Fibroblast of mammary gland (primary cell): Measurements from ENCODE around the gene DUSP8.

Experiments used
- DNase-seq: peaks from one replicate; pipeline ENCODE4 v3.0.0-alpha.2; 2010; ENCODE audit warnings: low read depth
- H3K4me3 ChIP-seq: 2 replicates; pipeline ENCODE4 v1.5.1; 2011; ENCODE audit warnings: low read depth, mild to moderate bottlenecking, low read length, moderate library complexity; ENCODE audit not compliant: control insufficient read depth
- CTCF ChIP-seq: conservative IDR thresholded peaks from 2 replicates; pipeline ENCODE4 v1.5.1; 2011; ENCODE audit warnings: low read depth, low read length, inconsistent platforms; ENCODE audit not compliant: control insufficient read depth, insufficient read depth

Gene DUSP8

DNA sequence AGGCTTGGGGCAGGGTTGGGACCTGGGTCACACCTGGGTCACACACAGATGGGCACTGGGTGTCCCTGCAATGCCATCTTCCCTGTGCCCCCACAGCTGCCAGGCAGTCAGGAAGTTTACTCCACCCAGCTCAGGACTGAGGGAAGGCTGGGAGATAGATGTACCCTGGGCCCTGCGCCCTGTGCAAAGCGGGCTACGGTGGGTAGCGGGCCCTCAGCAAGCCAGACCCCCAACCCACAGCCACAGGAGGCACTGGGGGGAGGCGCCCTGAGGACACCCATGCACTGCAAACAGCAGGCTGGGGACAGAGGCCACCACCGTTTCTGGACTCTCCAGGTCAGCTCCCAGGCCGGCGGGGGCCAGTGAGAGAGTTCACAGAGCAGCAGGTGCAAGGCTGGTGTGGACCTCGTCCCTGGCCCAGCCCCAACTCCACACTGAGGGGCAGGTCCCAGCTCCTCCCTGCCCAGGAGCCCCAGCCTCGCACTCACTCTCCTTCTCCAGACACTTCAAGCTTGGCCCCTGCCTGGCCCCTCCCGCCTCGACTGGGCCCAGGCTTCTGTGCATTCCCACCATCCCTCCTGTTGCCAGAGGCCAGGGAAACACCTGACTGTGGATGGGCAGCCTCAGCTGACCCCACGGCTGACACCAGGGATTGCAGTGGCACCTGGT is 4.9 kb downstream of the DUSP8 start:
- DNase-seq = no peak
- no peak for TF ChIP-seq CTCF
- no peak overlapping the region for H3K4me3 ChIP-seq

GRCh38 chr11:1566381-1567051 is 5.6 kb downstream of the DUSP8 start:
- no peak for TF ChIP-seq CTCF
- no peak overlapping the region for H3K4me3 ChIP-seq
- DNase-seq = no peak

- H3K4me3 ChIP-seq = no peak overlapping the region
- no peak for TF ChIP-seq CTCF
- DNase-seq = no peak
These were observed 6.2 kb downstream of the DUSP8 start for GRCh38 chr11:1565904-1566247.

- no peak overlapping the region for H3K4me3 ChIP-seq
- TF ChIP-seq CTCF = no peak
- DNase-seq = no peak
These were observed 6.7 kb downstream of the DUSP8 start for GRCh38 chr11:1565173-1565903.

DNA sequence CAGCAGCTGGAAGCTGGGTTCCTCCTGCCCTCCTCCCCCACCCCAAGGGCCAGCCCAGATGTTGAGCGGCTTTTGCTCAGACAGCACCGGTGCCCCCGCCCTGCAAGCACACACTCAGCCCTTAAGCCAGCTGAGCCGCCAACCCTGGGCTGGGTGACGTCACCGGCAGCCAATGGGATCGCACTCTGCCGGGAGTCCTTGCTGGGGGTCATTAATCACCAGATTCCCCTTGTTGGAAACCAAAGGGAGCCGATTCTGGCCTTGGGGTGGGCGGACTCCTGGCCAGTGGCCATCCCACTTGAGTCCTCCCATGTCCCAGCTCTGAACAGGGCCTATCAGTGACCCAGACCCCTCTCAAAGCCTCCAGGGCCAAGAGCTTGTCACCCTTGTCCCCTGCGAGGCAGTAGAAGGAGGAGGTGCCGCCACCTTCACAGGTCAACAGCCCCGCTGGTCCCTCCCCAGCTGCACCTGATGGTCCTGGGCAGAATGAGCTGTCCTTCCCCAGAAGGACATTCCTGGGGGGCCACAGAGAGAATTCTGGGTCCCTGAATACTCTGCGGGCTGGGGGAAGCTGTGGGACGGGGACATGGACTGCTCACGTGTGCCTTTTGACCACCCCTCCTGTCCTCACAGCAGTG is 7.4 kb downstream of the DUSP8 start:
- peak; percentile 80 for DNase-seq
- TF ChIP-seq CTCF = no peak

DNA sequence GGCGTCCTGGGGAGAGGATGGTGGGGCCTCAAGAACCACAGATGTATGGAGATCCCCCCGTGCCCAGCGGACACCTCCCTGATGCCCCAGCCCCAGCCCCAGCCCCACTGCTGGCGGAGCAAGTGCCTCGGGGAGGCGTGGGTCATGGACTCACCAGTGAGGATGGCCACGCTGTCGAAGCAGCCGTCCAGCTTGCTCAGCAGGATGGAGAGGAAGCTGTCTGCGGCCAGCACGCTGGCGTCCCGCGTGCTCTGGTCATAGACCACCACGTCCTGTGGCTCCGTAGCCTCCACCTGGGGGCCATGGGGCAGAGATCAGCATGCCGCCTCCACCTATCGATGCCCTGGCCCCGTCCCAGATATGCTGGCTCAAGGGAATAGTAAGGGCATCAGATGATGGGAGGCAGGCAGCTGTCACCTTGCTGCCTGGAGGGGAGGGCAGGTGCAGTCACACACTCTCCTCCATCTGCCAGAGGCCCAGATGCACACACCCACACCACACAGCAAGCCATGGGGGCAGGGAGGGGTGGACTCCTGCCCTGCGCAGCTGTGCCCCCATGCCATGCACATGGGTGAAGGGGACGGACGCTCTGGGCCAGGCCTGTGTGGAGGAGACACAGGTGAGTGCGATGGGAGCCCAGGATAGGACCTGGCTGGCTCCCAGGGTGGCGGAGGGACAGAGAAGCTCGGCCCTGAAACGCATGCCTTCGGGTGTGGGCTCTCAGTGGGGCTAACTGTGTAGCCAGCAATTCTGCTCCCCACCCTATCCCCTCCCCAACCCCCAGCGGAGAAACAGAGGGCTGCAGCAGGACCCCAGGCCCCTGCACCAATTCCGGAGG is 8.2 kb downstream of the DUSP8 start:
- TF ChIP-seq CTCF = no peak
- no peak overlapping the region for H3K4me3 ChIP-seq
- no peak for DNase-seq

More for the DNA sequence above, 7.4 kb downstream of the DUSP8 start:
- H3K4me3 ChIP-seq = no peak overlapping the region
